Effector memory CD4-positive, alpha-beta T cell (primary cell): ENCODE results near the gene ARID3A.
"Not testable (repeated sequence)": the region's sequence is repeated elsewhere in the genome, so short reads cannot be mapped to it uniquely, and the experiment has no call there.

Source experiments
- DNase-seq, 3 donors: peaks; one replicate each; pipeline ENCODE4 v3.0.0-alpha.2; 2020
- H3K27ac ChIP-seq: 2 replicates; pipeline ENCODE4 v1.7.0; 2013; ENCODE audit warnings: mild to moderate bottlenecking, low read length, moderate library complexity; ENCODE audit not compliant: insufficient read depth, poor library complexity, severe bottlenecking
- H3K27me3 ChIP-seq: replicated peaks from 2 replicates; pipeline ENCODE4 v1.7.0; 2013; ENCODE audit warnings: mild to moderate bottlenecking, low read length; ENCODE audit not compliant: insufficient read depth, control insufficient read depth, poor library complexity, severe bottlenecking
- H3K36me3 ChIP-seq: 2 replicates; pipeline ENCODE4 v1.7.0; 2013; ENCODE audit warnings: mild to moderate bottlenecking, low read length, moderate library complexity; ENCODE audit not compliant: control insufficient read depth, insufficient read depth
- H3K4me1 ChIP-seq: 2 replicates; pipeline ENCODE4 v1.7.0; 2013; ENCODE audit warnings: low read length, mild to moderate bottlenecking; ENCODE audit not compliant: control insufficient read depth, insufficient read depth, poor library complexity, severe bottlenecking
- H3K4me3 ChIP-seq: 2 replicates; pipeline ENCODE4 v1.7.0; 2013; ENCODE audit warnings: low read length, low read depth, mild to moderate bottlenecking; ENCODE audit not compliant: insufficient read depth, poor library complexity, severe bottlenecking
- H3K9me3 ChIP-seq: 2 replicates; pipeline ENCODE4 v1.7.0; 2013; ENCODE audit warnings: mild to moderate bottlenecking, low read length, moderate library complexity; ENCODE audit not compliant: control insufficient read depth
- total RNA-seq, 3 donors: gene quantifications; one replicate each; lab custom pipeline; 2026; lab: John Stamatoyannopoulos, UW

Gene ARID3A, protein sequence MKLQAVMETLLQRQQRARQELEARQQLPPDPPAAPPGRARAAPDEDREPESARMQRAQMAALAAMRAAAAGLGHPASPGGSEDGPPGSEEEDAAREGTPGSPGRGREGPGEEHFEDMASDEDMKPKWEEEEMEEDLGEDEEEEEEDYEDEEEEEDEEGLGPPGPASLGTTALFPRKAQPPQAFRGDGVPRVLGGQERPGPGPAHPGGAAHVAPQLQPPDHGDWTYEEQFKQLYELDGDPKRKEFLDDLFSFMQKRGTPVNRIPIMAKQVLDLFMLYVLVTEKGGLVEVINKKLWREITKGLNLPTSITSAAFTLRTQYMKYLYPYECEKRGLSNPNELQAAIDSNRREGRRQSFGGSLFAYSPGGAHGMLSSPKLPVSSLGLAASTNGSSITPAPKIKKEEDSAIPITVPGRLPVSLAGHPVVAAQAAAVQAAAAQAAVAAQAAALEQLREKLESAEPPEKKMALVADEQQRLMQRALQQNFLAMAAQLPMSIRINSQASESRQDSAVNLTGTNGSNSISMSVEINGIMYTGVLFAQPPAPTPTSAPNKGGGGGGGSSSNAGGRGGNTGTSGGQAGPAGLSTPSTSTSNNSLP
- 6.1 to 12.6 (median 9.7) reads per million in 3 donors for total RNA-seq

DNA sequence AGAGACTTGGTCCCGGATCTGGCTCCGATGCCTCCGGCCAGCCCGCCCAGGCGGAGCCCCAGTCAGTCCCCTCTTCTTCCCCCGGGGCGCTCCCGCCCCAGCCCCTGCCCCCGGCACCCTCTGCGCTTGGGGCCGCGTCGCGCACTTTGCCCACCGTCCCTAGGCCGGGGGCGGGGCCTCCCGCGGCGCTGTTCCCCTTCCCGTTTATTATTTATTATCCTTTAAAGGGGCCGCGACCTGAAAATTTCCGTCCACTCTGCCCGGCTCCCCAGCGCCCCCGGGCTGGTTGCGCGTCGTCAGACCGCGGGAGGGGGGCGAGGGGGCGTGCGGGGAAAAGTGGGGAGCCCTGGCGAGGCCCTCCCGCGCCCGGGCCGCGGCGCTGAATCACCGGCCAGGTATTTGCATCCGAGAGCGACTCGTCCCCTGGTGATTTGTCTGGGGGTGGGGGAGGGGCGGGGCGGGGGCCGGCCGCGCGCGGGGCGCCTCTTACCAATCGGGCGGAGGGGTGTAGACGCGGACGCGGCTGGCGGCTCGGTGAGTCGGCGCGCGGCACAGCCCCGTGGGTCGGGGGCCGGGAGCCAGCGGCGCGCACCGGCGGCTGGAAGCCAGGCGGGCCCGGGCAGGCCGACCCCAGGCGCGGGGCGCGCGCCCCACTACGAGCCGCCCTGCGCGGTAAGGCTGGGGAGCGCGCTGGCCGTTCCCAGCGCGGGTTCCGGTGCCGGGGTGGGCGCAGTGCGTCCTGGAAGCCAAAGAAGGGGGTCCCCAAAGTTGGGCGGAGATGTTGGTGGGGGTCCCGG lies at the start of gene ARID3A:
Gene ARID3A, plus strand, starts transcription at position 510 of the 797 bp plus-strand sequence. CDS start 3,494 bp downstream, outside the sequence.
- Histone ChIP-seq H3K4me3 (peak within 1 kb of the TSS; percentile 83), H3K27ac (peak within 1 kb of the TSS; percentile 83), H3K36me3 (no peaks in the 10 kb centered on the region), H3K9me3 (no peaks in the 10 kb centered on the region), H3K4me1 (peaks cover 22% of the 10 kb centered on the region), H3K27me3 (no peaks in the 10 kb centered on the region)
- DNase-seq, result peak; percentile 46 to 66 (median 60)

DNA sequence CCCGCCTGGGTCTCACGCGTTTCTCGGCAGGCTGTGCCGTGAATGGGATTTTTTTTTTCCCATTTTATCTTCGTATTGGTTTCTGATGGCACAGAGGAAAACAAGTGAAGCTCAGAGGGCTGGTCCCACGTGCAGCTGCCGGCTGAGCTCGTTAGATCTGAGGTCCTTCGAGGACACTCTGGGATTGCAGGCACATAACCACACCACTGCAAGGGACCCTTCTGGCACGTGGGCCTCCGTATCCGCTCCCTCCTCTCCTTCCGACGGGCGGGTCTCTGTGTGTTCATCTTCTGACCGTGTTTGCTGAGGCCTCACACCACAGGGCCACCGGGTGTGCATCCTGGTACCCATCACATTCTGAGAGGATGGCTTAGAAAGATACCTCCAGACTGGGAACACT lies 49.7 kb upstream of the ARID3A start:
- no peak for DNase-seq
- peaks cover 12% of the 10 kb centered on the region for H3K36me3 ChIP-seq
- H3K27me3 ChIP-seq, result no peaks in the 10 kb centered on the region
- H3K4me3 ChIP-seq, result no peak overlapping the region
- H3K27ac ChIP-seq, result no peak overlapping the region
- H3K4me1 ChIP-seq, result peaks cover 9% of the 10 kb centered on the region
- no peaks in the 10 kb centered on the region for H3K9me3 ChIP-seq

DNA sequence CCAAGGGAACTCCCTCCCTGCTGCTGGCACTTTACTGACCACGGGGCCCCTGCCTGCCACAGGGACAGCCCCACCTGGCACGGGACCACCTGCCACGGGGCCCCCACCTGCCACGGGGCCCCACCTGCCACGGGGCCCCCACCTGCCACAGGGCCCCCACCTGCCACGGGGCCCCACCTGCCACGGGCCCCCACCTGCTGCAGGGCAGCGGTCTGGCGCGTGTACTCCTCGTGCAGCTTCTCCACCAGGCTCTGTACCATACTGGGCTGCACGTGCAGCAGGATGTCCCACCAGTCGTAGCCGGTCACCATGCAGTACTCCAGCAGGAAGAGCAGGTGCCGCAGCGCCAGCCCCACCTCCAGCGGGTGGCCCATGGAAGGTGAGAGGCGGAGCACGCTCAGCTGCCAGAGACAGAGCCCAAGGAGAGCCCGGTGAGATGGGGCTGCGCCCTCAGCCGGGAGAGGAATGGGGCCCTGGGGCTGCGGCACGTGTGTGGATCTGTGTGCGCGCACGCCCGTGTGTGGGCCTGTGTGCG lies 49.0 kb upstream of the ARID3A start:
- Histone ChIP-seq H3K27ac (no peak overlapping the region), H3K4me1 (peaks cover 8% of the 10 kb centered on the region), H3K27me3 (no peaks in the 10 kb centered on the region), H3K4me3 (no peak overlapping the region), H3K36me3 (peaks cover 16% of the 10 kb centered on the region), H3K9me3 (no peaks in the 10 kb centered on the region)
- DNase-seq, result no peak

DNA sequence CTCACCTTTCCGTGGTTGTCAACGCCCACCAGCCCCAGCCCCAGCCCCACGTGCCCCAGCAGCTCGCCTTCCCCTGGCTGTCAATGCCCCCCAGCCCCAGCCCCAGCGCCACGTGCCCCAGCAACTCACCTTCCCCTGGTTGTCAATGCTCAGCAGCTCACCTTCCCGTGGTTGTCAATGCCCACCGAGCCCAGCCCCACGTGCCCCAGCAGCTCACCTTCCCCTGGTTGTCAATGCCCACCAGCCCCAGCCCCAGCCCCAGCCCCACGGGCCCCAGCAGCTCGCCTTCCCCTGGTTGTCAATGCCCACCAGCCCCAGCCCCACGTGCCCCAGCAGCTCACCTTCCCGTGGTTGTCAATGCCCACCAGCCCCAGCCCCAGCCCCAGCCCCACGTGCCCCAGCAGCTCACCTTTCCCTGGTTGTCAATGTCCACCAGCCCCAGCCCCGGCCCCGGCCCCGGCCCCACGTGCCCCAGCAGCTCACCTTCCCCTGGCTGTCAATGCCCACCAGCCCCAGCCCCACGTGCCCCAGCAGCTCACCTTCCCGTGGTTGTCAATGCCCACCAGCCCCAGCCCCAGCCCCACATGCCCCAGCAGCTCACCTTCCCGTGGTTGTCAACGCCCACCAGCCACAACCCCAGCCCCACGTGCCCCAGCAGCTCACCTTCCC lies 47.7 kb upstream of the ARID3A start:
- H3K4me1 ChIP-seq, DNase-seq, H3K4me3 ChIP-seq, H3K9me3 ChIP-seq, H3K27me3 ChIP-seq, H3K27ac ChIP-seq: not testable (repeated sequence)
- peaks cover 24% of the 10 kb centered on the region for H3K36me3 ChIP-seq

DNA sequence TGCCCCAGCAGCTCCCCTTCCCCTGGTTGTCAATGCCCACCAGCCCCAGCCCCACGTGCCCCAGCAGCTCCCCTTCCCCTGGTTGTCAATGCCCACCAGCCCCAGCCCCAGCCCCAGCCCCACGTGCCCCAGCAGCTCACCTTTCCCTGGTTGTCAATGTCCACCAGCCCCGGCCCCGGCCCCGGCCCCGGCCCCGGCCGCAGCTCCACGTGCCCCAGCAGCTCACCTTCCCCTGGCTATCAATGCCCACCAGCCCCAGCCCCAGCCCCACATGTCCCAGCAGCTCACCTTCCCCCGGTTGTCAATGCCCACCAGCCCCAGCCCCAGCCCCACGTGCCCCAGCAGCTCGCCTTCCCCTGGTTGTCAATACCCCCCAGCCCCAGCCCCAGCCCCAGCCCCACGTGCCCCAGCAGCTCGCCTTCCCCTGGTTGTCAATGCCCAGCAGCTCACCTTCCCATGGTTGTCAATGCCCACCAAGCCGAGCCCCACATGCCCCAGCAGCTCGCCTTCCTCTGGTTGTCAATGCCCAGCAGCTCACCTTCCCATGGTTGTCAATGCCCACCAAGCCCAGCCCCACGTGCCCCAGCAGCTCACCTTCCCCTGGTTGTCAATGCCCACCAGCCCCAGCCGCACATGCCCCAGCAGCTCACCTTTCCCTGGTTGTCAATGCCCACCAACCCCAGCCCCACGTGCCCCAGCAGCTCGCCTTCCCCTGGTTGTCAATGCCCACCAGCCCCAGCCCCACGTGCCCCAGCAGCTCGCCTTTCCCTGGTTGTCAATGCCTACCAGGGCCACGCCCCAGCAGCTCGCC lies 46.9 kb upstream of the ARID3A start:
- DNase-seq, H3K4me1 ChIP-seq, H3K27me3 ChIP-seq, H3K27ac ChIP-seq, H3K9me3 ChIP-seq, H3K4me3 ChIP-seq: not testable (repeated sequence)
- peaks cover 30% of the 10 kb centered on the region for H3K36me3 ChIP-seq

DNA sequence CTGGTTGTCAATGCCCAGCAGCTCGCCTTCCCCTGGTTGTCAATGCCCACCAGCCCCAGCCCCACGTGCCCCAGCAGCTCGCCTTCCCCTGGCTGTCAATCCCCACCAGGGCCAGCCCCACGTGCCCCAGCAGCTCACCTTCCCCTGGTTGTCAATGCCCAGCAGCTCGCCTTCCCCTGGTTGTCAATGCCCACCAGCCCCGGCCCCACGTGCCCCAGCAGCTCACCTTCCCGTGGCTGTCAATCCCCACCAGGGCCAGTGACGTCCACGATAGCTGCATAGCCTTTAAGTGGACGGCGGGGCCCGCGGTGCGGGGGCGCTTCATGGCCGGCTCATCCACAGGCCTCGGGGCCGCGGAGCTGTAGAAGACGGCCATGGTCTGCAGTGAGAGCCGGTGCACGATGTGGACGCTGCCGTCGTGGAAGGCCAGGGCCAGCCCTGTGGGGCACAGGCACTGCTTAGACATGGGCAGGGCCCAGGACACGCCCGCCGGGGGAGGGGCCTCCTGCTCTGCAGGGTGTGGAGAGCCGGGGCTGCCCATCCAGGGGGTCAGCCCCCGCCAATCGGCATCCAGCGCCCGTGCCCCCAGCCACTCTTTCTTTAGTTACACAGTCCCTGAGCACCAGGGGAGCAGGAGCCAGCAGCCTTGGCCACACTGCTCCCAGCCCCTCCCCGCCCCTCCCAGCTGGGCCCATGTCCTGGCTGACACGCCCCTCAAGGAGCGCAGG lies 46.0 kb upstream of the ARID3A start:
- H3K4me1 ChIP-seq, result no peaks in the 10 kb centered on the region
- H3K36me3 ChIP-seq, result peaks cover 39% of the 10 kb centered on the region
- H3K27me3 ChIP-seq, result no peaks in the 10 kb centered on the region
- DNase-seq, result no peak
- no peak overlapping the region for H3K4me3 ChIP-seq
- H3K27ac ChIP-seq, result no peak overlapping the region
- no peaks in the 10 kb centered on the region for H3K9me3 ChIP-seq

DNA sequence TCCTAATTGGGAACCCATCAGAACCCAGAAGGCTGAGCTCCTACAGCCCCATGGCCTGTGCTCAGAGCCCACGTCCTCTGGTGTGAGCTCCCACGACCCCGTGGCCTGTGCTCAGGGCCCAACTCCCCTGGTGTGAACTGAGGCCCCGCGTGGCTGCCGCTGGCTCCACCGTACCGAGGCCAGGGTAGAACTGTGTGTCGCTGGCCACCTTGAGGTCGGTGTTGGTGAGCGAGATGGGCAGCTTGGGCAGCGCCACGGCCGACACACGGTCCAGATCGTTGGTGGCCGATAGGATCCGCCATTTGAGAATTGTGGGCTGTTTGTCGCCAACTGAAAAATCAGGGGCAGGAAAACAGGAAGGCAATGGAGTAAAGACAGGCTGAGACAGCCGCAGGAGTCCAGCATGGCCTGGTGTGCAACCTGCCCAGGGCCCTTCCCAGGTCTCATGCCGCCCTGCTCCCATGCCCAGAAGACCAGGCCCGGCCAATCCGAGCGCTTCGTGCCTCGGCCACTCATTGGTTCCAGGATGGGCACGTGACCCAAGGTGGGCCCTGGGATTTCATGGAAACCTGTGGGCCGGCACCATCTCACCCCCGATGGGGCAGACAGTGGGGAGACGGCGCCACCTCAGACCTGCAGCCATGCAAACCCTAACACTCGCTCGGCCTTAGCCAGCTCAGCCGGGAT lies 44.3 kb upstream of the ARID3A start:
- Histone ChIP-seq H3K4me1 (no peaks in the 10 kb centered on the region), H3K4me3 (no peak overlapping the region), H3K27me3 (no peaks in the 10 kb centered on the region), H3K27ac (no peak overlapping the region), H3K36me3 (peaks cover 53% of the 10 kb centered on the region), H3K9me3 (no peaks in the 10 kb centered on the region)
- no peak for DNase-seq

DNA sequence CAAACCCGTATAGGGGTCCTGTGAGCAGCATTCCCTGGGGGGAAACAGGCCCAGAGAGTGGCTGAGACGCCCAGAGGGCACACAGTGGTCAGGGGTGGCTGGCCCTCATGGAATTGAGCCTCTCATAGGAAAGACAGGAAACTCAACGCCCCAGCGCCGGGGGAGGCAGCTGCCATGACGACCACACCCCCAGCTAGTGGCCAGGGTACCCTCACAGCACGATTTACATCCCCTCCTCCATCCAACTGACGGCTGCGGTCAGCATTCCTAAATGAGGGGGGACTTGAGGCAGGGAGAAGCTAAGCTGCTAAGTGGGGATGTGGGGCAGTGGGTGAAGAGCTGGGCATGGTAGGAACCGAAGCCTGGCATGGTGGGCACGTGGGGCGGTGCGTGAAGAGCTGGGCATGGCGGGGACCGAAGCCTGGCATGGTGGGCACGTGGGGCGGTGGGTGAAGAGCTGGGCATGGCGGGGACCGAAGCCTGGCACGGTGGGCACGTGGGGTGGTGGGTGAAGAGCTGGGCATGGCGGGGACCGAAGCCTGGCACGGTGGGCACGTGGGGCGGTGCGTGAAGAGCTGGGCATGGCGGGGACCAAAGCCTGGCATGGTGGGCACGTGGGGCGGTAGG lies 42.9 kb upstream of the ARID3A start:
- H3K9me3 ChIP-seq, result no peaks in the 10 kb centered on the region
- H3K36me3 ChIP-seq, result peaks cover 63% of the 10 kb centered on the region

More for the DNA sequence above, 42.9 kb upstream of the ARID3A start:
- no peaks in the 10 kb centered on the region for H3K27me3 ChIP-seq
- H3K27ac ChIP-seq, result no peak overlapping the region
- no peak overlapping the region for H3K4me3 ChIP-seq
- DNase-seq, result no peak
- no peaks in the 10 kb centered on the region for H3K4me1 ChIP-seq
